Peyer's patch (tissue), 4 donors: ENCODE measurements around the gene RSPH1.

Experiments
- POLR2A ChIP-seq, 2 donors: fragments of 450-650 bp; IDR thresholded peaks; one replicate each; pipeline ENCODE4 v1.5.1; 2017; ENCODE audit warnings: antibody characterized with exemption in 2 of 2, mild to moderate bottlenecking in 2 of 2, moderate library complexity in 2 of 2
- TF ChIP-seq, protein P1 (sequence below), 6 experiments: fragments of 450-650 bp in 4 of 6; fragments of 200-600 bp in 2 of 6; sonication (generic) in 1 of 6; IDR thresholded peaks; one replicate each; pipeline ENCODE4 v1.5.1; 2017 to 2019; ENCODE audit warnings: antibody characterized with exemption in 6 of 6, mild to moderate bottlenecking in 3 of 6, moderate library complexity in 1 of 6

DNA sequence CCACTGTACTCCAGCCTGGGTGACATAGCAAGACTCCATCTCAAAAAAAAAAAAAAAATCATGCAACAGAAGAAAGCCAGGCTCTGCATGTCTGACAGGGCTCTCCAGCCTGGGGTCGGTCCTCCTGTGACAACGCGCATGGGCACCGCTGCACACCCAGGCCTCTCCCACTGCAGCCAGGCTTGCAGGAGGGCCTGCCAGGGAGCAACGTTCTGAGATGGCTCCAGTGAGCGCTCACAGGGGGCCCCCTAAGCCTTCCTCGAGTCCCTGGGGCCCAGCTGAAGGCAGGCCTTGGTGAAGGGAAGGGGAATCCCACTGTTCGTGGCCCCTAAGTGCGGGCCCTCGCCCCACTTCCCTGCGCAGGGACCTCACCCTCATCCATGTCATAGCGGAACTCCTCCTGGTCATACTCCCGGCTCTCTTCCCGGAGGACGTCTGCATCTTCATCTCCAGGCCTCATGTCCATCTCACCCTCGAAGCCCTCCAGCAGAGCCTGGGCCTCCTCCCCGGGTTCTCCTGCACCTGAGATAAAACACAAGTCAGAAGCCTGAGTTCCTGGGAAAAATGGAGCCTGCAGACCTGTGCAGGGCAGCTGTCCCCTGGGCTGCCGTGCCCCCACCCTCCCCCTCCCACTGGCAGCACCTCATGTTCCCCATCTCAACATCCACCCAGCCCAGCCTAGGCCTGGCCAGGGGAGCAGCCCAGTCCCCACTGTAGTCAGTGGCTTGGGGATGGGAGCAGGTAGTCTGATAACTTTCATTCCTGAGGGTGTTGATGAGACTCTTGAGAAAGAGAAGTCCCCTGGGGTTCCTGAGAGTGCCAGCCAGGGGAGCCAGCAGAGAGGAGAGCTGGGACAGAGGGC, 20.3 kb downstream of the RSPH1 start:
- TF ChIP-seq, protein P1, sequence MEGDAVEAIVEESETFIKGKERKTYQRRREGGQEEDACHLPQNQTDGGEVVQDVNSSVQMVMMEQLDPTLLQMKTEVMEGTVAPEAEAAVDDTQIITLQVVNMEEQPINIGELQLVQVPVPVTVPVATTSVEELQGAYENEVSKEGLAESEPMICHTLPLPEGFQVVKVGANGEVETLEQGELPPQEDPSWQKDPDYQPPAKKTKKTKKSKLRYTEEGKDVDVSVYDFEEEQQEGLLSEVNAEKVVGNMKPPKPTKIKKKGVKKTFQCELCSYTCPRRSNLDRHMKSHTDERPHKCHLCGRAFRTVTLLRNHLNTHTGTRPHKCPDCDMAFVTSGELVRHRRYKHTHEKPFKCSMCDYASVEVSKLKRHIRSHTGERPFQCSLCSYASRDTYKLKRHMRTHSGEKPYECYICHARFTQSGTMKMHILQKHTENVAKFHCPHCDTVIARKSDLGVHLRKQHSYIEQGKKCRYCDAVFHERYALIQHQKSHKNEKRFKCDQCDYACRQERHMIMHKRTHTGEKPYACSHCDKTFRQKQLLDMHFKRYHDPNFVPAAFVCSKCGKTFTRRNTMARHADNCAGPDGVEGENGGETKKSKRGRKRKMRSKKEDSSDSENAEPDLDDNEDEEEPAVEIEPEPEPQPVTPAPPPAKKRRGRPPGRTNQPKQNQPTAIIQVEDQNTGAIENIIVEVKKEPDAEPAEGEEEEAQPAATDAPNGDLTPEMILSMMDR (IDR thresholded peaks at IDR 0.05), result no peak
- no peak for TF ChIP-seq POLR2A (IDR thresholded peaks at IDR 0.05)
